HFFc6 (cell line): ENCODE data around the gene RLIM. TPM values are rescaled to one million over a fixed set of nuclear protein-coding genes. Genes with fewer than 3 reads are reported as not detected.

Experiments used
- DNase-seq: peaks from one replicate; pipeline ENCODE4 v3.0.0-alpha.2; 2018
- H3K27ac Mint-ChIP-seq: 2 replicates; pipeline ENCODE4 v1.8.0; 2020; ENCODE audit warnings: mild to moderate bottlenecking, mixed read lengths
- H3K27me3 Mint-ChIP-seq: 2 replicates; pipeline ENCODE4 v1.8.0; 2021; ENCODE audit warnings: mild to moderate bottlenecking, moderate library complexity, mixed read lengths; ENCODE audit not compliant: insufficient read depth
- H3K36me3 Mint-ChIP-seq: 2 replicates; pipeline ENCODE4 v1.8.0; 2021; ENCODE audit warnings: low read depth, mixed read lengths
- H3K4me1 Mint-ChIP-seq: 2 replicates; pipeline ENCODE4 v1.8.0; 2020; ENCODE audit warnings: low read depth, mixed read lengths
- H3K4me3 Mint-ChIP-seq: 2 replicates; pipeline ENCODE4 v1.8.0; 2020; ENCODE audit warnings: mild to moderate bottlenecking, moderate library complexity, mixed read lengths
- H3K9me3 Mint-ChIP-seq: 2 replicates; pipeline ENCODE4 v1.8.0; 2020; ENCODE audit warnings: mild to moderate bottlenecking, mixed read lengths
- total RNA-seq, 6 experiments: library from RNA; stranded (reverse); fragmentation: NEBNext Ultra II Directional; extraction: Animal tissue kit (Norgen Biotek cat#: 25700); gene quantifications; 2 replicates in 1 of 6; 3 replicates in 5 of 6; pipeline ENCODE4 v1.2.3, GENCODE V29; 2021
- TF ChIP-seq, protein P1 (sequence below): fragments of 200-600 bp; sonication (generic); IDR thresholded peaks from 2 replicates; pipeline ENCODE4 v1.5.0; 2021; ENCODE audit warnings: antibody characterized with exemption, mild to moderate bottlenecking

The RLIM gene
- total RNA-seq, 6 experiments from 2014 or later, result 43.9 to 50.0 (median 46.9) TPM

DNA sequence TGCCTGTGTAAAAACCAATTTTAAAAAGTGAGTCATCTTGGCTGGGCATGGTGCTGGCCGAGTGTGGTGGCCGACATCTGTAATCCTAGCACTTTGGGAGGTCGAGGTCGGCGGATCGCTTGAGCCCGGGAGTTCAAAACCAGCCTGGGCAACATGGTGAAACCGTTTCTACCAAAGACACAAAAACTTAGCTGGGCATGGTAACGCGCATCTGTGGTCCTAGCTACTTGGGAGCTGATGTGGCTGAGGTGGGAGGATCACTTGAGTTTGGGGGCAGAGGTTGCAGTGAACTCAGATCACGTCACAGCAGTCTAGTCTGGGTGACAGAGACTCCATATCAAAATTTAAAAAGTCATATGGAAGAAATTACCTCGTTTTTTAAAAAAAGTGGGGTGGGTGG, 7.6 kb downstream of the RLIM start:
- Mint-ChIP-seq H3K9me3 (no peaks in the 10 kb centered on the region), H3K27me3 (no peaks in the 10 kb centered on the region), H3K36me3 (peaks cover 4% of the 10 kb centered on the region; the same call in 1 of the 2 replicates), H3K4me1 (peaks cover 30% of the 10 kb centered on the region), H3K4me3 (no peak overlapping the region), H3K27ac (no peak overlapping the region)
- DNase-seq, result no peak
- TF ChIP-seq, protein P1, sequence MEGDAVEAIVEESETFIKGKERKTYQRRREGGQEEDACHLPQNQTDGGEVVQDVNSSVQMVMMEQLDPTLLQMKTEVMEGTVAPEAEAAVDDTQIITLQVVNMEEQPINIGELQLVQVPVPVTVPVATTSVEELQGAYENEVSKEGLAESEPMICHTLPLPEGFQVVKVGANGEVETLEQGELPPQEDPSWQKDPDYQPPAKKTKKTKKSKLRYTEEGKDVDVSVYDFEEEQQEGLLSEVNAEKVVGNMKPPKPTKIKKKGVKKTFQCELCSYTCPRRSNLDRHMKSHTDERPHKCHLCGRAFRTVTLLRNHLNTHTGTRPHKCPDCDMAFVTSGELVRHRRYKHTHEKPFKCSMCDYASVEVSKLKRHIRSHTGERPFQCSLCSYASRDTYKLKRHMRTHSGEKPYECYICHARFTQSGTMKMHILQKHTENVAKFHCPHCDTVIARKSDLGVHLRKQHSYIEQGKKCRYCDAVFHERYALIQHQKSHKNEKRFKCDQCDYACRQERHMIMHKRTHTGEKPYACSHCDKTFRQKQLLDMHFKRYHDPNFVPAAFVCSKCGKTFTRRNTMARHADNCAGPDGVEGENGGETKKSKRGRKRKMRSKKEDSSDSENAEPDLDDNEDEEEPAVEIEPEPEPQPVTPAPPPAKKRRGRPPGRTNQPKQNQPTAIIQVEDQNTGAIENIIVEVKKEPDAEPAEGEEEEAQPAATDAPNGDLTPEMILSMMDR, result no peak

DNA sequence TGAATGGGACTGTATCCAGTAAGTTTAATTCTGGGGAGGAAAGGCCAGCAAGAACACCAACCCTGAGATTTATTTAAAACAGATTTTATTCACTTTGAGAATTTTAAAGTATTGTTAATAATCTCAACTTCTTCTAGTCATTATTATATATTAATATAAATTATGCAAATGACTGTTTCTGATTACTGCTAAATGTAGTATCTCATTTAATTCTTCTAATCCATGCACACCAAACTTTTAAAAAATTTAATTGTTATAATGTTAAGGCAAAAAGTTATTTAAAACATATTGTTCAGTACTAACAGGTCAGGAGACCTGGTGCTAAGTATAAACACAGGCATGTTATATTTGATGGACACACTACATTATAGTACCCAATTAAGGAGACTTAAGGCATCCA, 8.1 kb downstream of the RLIM start:
- TF ChIP-seq, protein P1, result no peak
- DNase-seq, result no peak
- Mint-ChIP-seq H3K4me1 (peaks cover 30% of the 10 kb centered on the region), H3K36me3 (peaks cover 4% of the 10 kb centered on the region; the same call in 1 of the 2 replicates), H3K9me3 (no peaks in the 10 kb centered on the region), H3K27me3 (no peaks in the 10 kb centered on the region), H3K27ac (no peak overlapping the region), H3K4me3 (no peak overlapping the region)

GRCh38 chrX:74603040-74603439, 11.4 kb downstream of the RLIM start:
- no peaks in the 10 kb centered on the region for H3K9me3 Mint-ChIP-seq
- no peak for DNase-seq
- H3K36me3 Mint-ChIP-seq, result no peaks in the 10 kb centered on the region; the same call in 1 of the 2 replicates
- no peak overlapping the region for H3K27ac Mint-ChIP-seq
- TF ChIP-seq, protein P1, result no peak
- no peaks in the 10 kb centered on the region for H3K27me3 Mint-ChIP-seq
- peaks cover 26% of the 10 kb centered on the region for H3K4me1 Mint-ChIP-seq
- H3K4me3 Mint-ChIP-seq, result no peak overlapping the region

GRCh38 chrX:74602142-74602541, 12.3 kb downstream of the RLIM start:
- H3K9me3 Mint-ChIP-seq, result no peaks in the 10 kb centered on the region
- DNase-seq, result no peak
- no peaks in the 10 kb centered on the region for H3K27me3 Mint-ChIP-seq
- H3K4me1 Mint-ChIP-seq, result peaks cover 26% of the 10 kb centered on the region
- H3K4me3 Mint-ChIP-seq, result no peak overlapping the region
- TF ChIP-seq, protein P1, result no peak
- no peaks in the 10 kb centered on the region; the same call in 1 of the 2 replicates for H3K36me3 Mint-ChIP-seq
- H3K27ac Mint-ChIP-seq, result no peak overlapping the region

DNA sequence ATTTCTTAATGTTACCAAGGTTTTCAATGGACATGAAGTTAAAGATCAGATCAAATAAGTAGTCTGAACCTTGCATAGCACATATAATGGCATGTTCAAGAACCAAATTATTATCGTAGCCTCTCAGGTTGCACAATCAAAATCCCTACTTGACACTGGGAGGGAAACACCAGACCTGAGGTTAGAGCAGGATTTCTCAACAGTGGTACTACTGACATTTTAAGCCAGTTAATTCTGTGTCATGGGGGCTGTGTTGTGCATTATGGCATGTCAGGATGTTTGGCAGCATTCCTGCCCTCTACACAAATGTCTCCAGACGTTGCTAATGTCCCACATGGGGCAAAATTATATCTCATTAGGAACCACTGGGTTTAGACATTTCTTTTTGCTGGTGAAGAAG, 20.8 kb downstream of the RLIM start:
- no peaks in the 10 kb centered on the region for H3K27me3 Mint-ChIP-seq
- H3K4me3 Mint-ChIP-seq, result no peak overlapping the region
- no peak for DNase-seq
- no peaks in the 10 kb centered on the region for H3K9me3 Mint-ChIP-seq
- H3K36me3 Mint-ChIP-seq, result peaks cover 22% of the 10 kb centered on the region
- H3K27ac Mint-ChIP-seq, result no peak overlapping the region
- TF ChIP-seq, protein P1, result no peak
- H3K4me1 Mint-ChIP-seq, result no peaks in the 10 kb centered on the region; the same call in 1 of the 2 replicates

- Mint-ChIP-seq H3K36me3 (peaks cover 12% of the 10 kb centered on the region; the same call in 1 of the 2 replicates), H3K27me3 (no peaks in the 10 kb centered on the region), H3K4me3 (no peak overlapping the region), H3K27ac (no peak overlapping the region), H3K4me1 (no peaks in the 10 kb centered on the region), H3K9me3 (no peaks in the 10 kb centered on the region)
- DNase-seq, result no peak
- TF ChIP-seq, protein P1, result no peak
Observed at GRCh38 chrX:74585766-74586165, 28.7 kb downstream of the RLIM start.
